ENCODE measurements around the gene RNF5.

- TF ChIP-seq CTCF (IDR thresholded peaks at IDR 0.05) = no peak
- no peak for TF ChIP-seq POLR2AphosphoS5 (IDR thresholded peaks at IDR 0.05; ENCODE audit: low read depth, low read length)
- no peak for TF ChIP-seq TCF7L2 (IDR thresholded peaks at IDR 0.05; ENCODE audit: low read depth, low read length)
Measured at GRCh38 chr6:32156891-32157290, 21.3 kb upstream of the RNF5 start.

All from Panc1 (cell line).